Activated CD8-positive, alpha-beta memory T cell treated with anti-CD3 and anti-CD28 coated beads, Interleukin-2, amount 50 U/mL, for 48 hours (primary cell): ENCODE results near the gene AP2A2.

Experiments used
- DNase-seq: peaks from one replicate; pipeline ENCODE4 v3.0.0-alpha.2; 2020

Gene AP2A2

DNA sequence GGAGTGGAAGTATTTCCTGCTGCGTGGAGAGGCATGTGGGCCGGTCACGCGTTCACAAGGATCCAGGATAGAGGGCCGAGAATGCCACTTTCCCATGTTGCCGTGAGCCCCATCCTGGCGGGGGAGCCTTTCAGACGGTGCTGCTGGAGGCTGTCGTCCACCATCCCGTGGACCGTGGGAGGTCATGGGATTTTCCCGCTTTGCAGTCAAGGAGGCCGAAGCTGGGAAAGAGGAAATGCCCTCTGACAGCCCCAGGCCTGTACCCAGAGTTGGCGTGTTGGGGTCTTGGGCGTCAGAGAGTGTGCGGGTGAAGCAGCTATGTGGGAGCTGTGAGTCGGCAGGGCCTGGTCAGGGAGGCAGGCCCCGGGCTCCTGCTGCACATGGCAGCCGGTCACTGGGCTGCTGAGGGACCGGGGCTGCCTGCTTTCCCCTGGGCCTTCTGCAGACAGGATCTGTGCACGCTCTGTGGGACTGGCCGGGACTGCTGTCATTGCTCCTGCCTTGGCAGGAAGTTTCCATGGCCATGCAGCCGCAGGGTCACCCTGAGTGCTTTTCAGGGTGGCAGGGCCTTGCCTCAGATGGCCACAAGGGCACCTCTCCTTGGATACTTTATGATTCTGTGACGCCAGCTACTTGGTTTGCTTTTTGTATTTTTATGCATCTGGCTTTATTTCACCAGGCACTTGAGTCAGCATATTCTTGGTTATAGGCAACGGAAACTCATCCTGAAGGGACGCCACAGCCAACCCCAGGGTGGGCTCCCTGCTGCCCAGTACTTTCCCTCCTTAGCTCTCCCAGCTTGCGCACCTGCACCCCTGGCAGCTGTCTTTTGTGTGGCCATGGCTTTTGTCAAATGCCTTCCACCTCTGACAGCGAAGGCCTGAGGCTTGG lies 52.4 kb downstream of the AP2A2 start:
- DNase-seq: no peak

- DNase-seq: no peak
Observed at GRCh38 chr11:978781-979180, 53.1 kb downstream of the AP2A2 start.

DNA sequence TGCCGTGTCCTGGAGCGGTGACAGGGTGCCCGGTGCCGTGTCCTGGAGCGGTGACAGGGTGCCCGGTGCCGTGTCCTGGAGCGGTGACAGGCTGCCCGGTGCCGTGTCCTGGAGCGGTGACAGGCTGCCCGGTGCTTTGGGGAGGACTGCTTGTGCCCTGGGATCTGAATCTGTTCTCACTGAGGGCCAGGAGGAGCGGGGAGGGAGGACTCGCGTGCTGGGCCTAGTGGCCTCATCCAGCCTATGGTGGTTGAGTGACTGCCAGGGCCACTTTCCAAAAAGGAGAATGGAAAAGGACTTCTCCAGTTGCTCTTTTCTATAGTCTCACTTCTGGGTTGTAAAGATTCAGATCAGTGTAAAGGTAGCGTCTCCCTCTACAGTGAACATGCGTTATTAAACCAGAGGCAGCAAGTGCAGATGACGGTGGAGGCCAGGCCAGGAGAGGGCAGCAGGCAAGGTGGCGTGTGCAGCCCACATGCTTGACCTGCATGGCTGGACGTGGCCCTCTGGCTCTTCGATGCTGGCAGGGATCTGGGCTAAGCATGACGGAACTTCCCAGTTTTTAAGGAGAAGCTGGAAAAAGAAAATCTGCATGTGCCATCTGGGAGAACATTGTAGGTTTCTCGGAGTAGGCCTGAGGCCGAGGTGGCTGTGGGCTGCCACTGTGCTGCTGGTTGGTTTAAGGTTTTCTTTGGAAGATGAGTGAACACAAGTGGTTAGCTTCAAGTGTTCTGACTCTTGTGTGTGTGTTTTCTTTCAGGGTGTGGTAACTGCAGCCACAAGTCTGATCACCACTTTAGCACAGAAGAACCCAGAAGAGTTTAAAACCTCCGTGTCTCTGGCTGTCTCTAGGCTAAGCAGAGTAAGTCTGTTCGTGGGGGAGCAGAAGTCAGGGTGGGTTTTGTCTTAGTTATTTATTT lies 55.0 kb downstream of the AP2A2 start:
- no peak for DNase-seq

GRCh38 chr11:981764-982163 lies 56.1 kb downstream of the AP2A2 start:
- DNase-seq: no peak

DNA sequence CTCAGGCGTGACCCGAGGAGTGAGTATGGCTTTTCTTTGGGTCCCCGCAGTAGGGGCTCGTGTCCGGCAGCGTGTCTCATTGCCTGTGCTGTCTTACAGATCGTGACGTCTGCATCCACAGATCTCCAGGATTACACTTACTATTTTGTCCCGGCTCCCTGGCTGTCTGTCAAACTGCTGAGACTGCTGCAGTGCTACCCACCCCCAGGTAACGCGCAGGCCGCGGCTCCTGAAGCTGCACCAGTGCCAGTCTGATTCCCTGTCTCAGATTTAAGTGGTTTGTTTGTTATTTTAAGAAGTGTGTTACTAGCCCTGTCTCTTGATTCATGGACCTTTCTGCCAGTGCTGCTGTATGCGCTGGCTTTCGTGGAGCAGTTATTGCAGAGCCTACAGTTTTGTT lies 58.9 kb downstream of the AP2A2 start:
- DNase-seq: no peak

- no peak for DNase-seq
Observed at GRCh38 chr11:985406-985805, 59.7 kb downstream of the AP2A2 start.

DNA sequence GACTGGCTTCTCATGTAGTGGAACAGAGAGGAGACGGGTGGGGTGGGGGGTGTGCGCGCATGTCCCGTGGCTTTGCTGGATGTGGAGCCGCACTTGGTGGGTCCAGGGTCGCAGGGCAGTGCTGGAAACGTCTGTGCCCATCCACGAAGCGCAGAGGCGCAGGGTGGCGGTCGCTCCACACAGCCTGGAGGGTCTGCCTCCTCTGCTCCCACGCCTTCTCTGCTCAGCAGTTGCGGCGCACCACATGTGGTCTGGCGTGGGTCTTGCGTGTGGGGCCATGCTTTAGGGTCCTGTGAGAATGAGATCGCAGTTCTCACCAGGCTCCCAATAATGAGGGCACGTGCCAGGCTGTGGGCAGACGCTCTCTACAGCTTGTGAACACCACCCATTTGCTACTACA lies 60.2 kb downstream of the AP2A2 start:
- DNase-seq: no peak

DNA sequence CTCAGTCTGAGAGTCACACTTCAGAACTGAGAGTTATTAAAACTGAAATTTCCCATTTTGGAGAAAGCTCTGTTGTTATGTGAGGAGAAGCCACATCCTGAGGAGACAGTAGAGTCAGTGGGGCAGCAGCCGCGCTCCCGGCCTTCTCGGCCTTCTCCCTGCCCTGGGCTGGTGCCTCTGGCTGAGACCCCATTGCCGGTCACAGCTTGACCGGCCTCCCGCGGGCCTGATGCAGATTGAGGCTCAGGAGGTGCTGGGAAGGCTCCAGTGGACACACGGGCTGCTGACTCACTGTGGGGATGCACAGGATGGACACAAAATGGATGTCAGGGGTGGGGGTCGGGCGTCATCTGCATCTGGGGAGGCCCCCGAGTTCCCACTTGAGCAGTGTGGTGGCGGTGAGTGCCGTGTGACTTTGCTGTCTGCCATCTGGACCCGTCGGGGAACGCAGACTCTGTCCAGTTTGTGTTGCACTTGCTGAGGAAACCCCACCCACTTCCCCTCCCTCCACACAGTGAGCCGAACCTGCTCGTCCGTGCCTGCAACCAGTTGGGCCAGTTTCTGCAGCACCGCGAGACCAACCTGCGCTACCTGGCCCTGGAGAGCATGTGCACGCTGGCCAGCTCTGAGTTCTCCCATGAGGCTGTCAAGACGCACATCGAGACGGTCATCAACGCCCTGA lies 60.7 kb downstream of the AP2A2 start:
- no peak for DNase-seq

- no peak for DNase-seq
Observed at GRCh38 chr11:986952-987305, 61.3 kb downstream of the AP2A2 start.

GRCh38 chr11:987671-988070 lies 62.0 kb downstream of the AP2A2 start:
- DNase-seq: no peak

- no peak for DNase-seq
Observed at GRCh38 chr11:990101-990500, 64.4 kb downstream of the AP2A2 start.

GRCh38 chr11:991034-991433 lies 65.4 kb downstream of the AP2A2 start:
- DNase-seq: no peak

DNA sequence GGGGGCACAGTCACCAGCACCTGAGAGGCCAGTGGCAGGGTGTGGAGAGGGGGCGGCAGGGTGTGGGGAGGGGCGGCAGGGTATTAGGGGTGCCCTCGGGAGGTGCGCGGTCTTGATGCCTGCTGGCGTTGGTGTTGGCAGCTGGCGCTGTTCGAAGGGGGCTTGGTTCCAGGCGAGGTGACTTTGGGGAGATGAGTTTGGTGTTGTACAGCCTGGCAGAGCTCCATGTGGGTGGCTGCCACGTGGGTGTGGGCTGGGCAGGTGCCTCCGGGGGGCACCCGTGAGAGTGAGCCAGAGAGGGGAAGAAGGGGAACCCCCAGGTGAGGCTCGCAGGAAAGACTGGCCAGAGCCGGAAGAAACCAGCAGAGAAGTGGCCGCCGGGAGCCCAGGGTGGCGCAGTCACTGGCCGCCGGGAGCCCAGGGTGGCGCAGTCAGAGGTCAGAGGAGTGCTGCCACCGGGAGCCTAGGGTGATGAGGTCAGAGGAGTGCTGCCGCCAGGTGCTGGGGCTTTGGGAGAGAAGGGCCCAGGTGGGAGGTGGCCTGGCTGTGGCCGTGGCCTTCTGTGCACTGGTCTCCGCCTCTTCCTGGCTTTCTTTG lies 66.1 kb downstream of the AP2A2 start:
- DNase-seq: no peak

DNA sequence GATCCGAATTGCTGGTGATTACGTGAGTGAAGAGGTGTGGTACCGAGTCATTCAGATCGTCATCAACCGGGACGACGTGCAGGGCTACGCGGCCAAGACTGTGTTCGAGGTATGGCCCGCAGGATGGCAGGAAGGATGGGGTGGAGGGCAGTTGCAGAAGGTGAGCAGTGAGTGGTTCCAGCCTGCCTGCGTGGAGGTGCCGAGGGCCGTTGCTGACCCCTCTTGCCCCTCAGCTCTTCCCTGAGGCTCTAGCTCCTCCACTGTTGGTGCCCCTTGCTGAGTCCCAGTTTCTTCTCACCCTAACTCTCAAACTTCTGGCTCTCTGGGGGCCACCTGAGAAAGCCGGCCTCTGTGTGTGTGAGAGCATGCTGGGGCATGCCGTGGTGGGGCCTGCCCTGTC lies 66.9 kb downstream of the AP2A2 start:
- no peak for DNase-seq

DNA sequence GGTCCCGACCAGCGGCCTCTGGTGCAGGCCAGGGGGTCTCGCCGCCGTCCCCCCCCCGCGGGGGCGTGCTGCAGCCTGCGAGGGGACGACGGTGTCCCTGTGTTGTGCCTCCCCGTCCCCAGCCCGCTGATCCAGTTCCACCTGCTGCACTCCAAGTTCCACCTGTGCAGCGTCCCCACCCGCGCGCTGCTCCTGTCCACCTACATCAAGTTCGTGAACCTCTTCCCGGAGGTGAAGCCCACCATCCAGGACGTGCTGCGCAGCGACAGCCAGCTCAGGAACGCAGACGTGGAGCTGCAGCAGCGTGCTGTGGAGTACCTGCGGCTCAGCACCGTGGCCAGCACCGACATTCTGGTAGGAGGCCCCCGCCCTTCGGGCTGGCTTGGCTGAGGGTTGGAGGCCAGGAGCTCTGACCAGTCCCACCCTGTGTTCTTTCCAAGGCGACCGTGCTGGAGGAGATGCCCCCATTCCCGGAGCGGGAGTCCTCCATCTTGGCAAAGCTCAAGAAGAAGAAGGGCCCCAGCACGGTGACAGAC lies 68.0 kb downstream of the AP2A2 start:
- DNase-seq: no peak

GRCh38 chr11:995044-995751 lies 69.5 kb downstream of the AP2A2 start:
- DNase-seq: no peak

GRCh38 chr11:995752-996420 lies 70.2 kb downstream of the AP2A2 start:
- no peak for DNase-seq

- DNase-seq: no peak
Observed at GRCh38 chr11:996681-997080, 71.0 kb downstream of the AP2A2 start.

GRCh38 chr11:997907-998306 lies 72.2 kb downstream of the AP2A2 start:
- no peak for DNase-seq

DNA sequence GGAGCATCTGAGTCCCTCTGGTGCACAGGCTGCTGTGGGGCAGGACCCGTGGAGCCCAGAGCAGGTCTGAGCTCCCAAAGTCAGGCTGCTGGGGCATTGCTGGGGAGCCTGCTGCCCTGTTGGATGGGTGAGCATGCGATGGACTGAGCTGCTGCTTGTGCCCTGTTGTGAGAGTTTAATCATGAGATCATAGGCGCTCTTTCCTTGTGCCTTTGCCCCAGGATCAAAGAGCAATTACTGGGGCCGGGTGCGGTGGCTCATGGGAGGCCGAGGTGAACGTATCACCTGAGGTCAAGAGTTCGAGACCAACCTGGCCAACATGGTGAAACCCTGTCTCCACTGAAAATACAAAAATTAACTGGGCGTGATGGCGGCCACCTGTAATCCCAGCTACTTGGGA lies 73.3 kb downstream of the AP2A2 start:
- no peak for DNase-seq
